Heart right ventricle (tissue), 16 donors: ENCODE results near the gene PID1. TPM values are rescaled to one million over a fixed set of nuclear protein-coding genes. Genes with fewer than 3 reads are reported as not detected.

ENCODE experiments used
- ATAC-seq, 8 donors: fragments of 200-7000 bp; cut with Tn5 transposase; one replicate each; pipeline ENCODE4 v1.9.1; 2020; ENCODE audit warnings: mild to moderate bottlenecking in 8 of 8, moderate library complexity in 8 of 8, moderate number of reproducible peaks in 1 of 8
- DNase-seq, 2 donors: peaks; one replicate each; pipeline ENCODE4 v3.0.0-alpha.2; 2020
- H3K27ac ChIP-seq, 10 donors: fragments of 200-600 bp; sonication (generic) in 2 of 10; one replicate each; pipeline versions ENCODE4 v1.5.0 to v1.8.0; 2020 to 2022; ENCODE audit warnings: mild to moderate bottlenecking in 3 of 10
- H3K27me3 ChIP-seq, 7 donors: fragments of 200-600 bp; one replicate each; pipeline ENCODE4 v1.8.0; 2021 to 2022; ENCODE audit warnings: mild to moderate bottlenecking in 2 of 7
- H3K36me3 ChIP-seq, 9 donors: fragments of 200-600 bp; sonication (generic) in 1 of 9; one replicate each; pipeline versions ENCODE4 v1.5.0 to v1.8.0; 2020 to 2022; ENCODE audit warnings: mild to moderate bottlenecking in 2 of 9
- H3K4me1 ChIP-seq, 9 donors: fragments of 200-600 bp; sonication (generic) in 1 of 9; one replicate each; pipeline versions ENCODE4 v1.5.0 to v1.8.0; 2020 to 2022; ENCODE audit warnings: mild to moderate bottlenecking in 4 of 9
- H3K4me3 ChIP-seq, 10 donors: fragments of 200-600 bp; sonication (generic) in 2 of 10; one replicate each; pipeline versions ENCODE4 v1.5.0 to v1.8.0; 2020 to 2022; ENCODE audit warnings: mild to moderate bottlenecking in 7 of 10, moderate library complexity in 2 of 10
- H3K9me3 ChIP-seq, 11 donors: fragments of 200-600 bp in 10 of 11; sonication (generic) in 2 of 11; one replicate each; pipeline versions ENCODE4 v1.5.0 to v1.8.0; 2013 to 2022; ENCODE audit warnings: mild to moderate bottlenecking in 2 of 11, control low read depth in 1 of 11, moderate library complexity in 1 of 11
- CTCF ChIP-seq, 9 donors: fragments of 200-600 bp; sonication (generic) in 2 of 9; IDR thresholded peaks; one replicate each; pipeline versions ENCODE4 v1.5.0 to v1.8.0; 2021 to 2022; ENCODE audit warnings: antibody characterized with exemption in 9 of 9, mild to moderate bottlenecking in 5 of 9, moderate library complexity in 1 of 9
- WGBS, 2 donors: extraction: QIAGEN DNeasy Blood & Tissue Kit; methylation state at CpG; one replicate each; pipeline ENCODE4 v1.1.7; 2013; ENCODE audit warnings: inconsistent platforms in 1 of 2; 5-methylcytosine and 5-hydroxymethylcytosine counted together
- intact Hi-C, 10 donors: fragments of 100-400 bp; cut with DNase I; formaldehyde crosslinking; loops; one replicate each; pipeline versions ENCODE4 v1.11.1 to v1.14.2; 2022
- polyA plus RNA-seq, 2 donors: library from polyadenylated mRNA; stranded (reverse); fragments of 200-250 nt; gene quantifications; one replicate each; pipeline ENCODE4 v1.2.3, GENCODE V29; 2013
- total RNA-seq, 10 donors: library from RNA; stranded (reverse); fragmentation: NEBNext Ultra II Directional in 3 of 10; extraction: Animal tissue kit (Norgen Biotek cat#: 25700) in 3 of 10; gene quantifications; one replicate each; pipeline versions ENCODE4 v1.2.1 to v1.2.4, GENCODE V29; 2021 to 2023
- donor health status: Arrhythmogenic right ventricular cardiomyopathy.
- donor health status: ischemic (EF 13 %, LVEDD 7.1; RV severe dilation, severe dysfunction).
- donor health status: healthy with polysubstance abuse.
- donor health status: DM: no; HTN: yes; CAD: no.
- donor health status: DM: no; HTN: no; CAD: no.
- donor health status: ischemic (EF 25% LVEDD 6.9; RV normal size, moderate dysfunction).
- donor health status: ischemic (EF 25% LVEDD 5.7; RV mildly dilated, moderate dysfunction).
- donor health status: healthy.
- donor health status: DM: yes; HTN: yes; CAD: no.
- donor health status: Ischemic cardiomyopathy.
- donor health status: ischemic (EF 35%, LVEDD 5.7; RV mildly dilated, moderate dysfunction).
- donor health status: nonischemic (EF 11% LVEDD 7.7; RV severe dilation, severe dysfunction).
- donor health status: DM: yes; HTN: yes; CAD: no.
- donor health status: PGD.
- donor health status: ischemic (EF 29% LVEDD 5.4; RV normal size, mild dysfunction).
- donor health status: nonischemic (EF 23%, LVEDD 6.1; RV moderate dilation, normal function).

The PID1 gene
- total and polyA plus RNA-seq, 12 donors: 3.6 to 12.0 (median 6.1) TPM

GRCh38 chr2:228986961-228987360 is 284.1 kb downstream of the PID1 start:
- ATAC-seq (no peak), DNase-seq (no peak)
- TF ChIP-seq CTCF (IDR thresholded peaks at IDR 0.05): no peak
- Histone ChIP-seq H3K4me1 (peaks cover 0 to 4% (median 0%) of the 10 kb centered on the region in 9 donors), H3K27ac (no peak overlapping the region), H3K27me3 (no peaks in the 10 kb centered on the region), H3K36me3 (no peaks in the 10 kb centered on the region), H3K4me3 (no peak overlapping the region), H3K9me3 (peaks cover 0 to 13% (median 0%) of the 10 kb centered on the region in 11 donors)
- intact Hi-C loops: no loop called here
- WGBS, 2 donors: 53% methylated on average over 1 of the region's 1 CpG

GRCh38 chr2:228983700-228984099 is 287.4 kb downstream of the PID1 start:
- DNase-seq (no peak), ATAC-seq (no peak)
- Histone ChIP-seq H3K27me3 (no peaks in the 10 kb centered on the region), H3K9me3 (peaks cover 0 to 34% (median 4%) of the 10 kb centered on the region in 11 donors), H3K4me1 (peaks cover 0 to 2% (median 0%) of the 10 kb centered on the region in 9 donors), H3K27ac (no peak overlapping the region), H3K4me3 (no peak overlapping the region), H3K36me3 (no peaks in the 10 kb centered on the region)
- WGBS, 2 donors: 80% methylated on average over 4 of the region's 4 CpGs
- intact Hi-C loops: no loop called here
- TF ChIP-seq CTCF (IDR thresholded peaks at IDR 0.05): no peak

GRCh38 chr2:228974169-228974568 is 296.9 kb downstream of the PID1 start:
- H3K36me3 ChIP-seq: no peaks in the 10 kb centered on the region
- no peaks in the 10 kb centered on the region for H3K4me1 ChIP-seq
- H3K4me3 ChIP-seq: no peak overlapping the region
- 84 to 92% methylated on average over 1 of the region's 1 CpG for WGBS, 2 donors
- peaks cover 0 to 10% (median 0%) of the 10 kb centered on the region in 11 donors for H3K9me3 ChIP-seq
- ATAC-seq: no peak
- intact Hi-C loops: no loop called here
- H3K27me3 ChIP-seq: no peaks in the 10 kb centered on the region
- no peak for DNase-seq
- H3K27ac ChIP-seq: no peak overlapping the region
- TF ChIP-seq CTCF (IDR thresholded peaks at IDR 0.05): no peak
